Pancreas (tissue), 10 donors: ENCODE data around the gene PLPPR2. TPM values are rescaled to one million over a fixed set of nuclear protein-coding genes. Genes with fewer than 3 reads are reported as not detected.
A peak's percentile ranks its signal among the peaks of the same experiment; 100 is the strongest.
"Not testable (repeated sequence)": the region's sequence is repeated elsewhere in the genome, so short reads cannot be mapped to it uniquely, and the experiment has no call there.

Experiments used
- ATAC-seq, 4 donors: fragments of 200-7000 bp; cut with Tn5 transposase; one replicate each; pipeline versions ENCODE4 v1.8.0 to v1.9.1; 2020; ENCODE audit warnings: mild to moderate bottlenecking in 4 of 4, moderate library complexity in 4 of 4
- DNase-seq, 6 donors: peaks; one replicate each; pipeline ENCODE4 v3.0.0-alpha.2; 2020
- FAIRE-seq: peaks from 2 replicates; lab custom pipeline; 2012; peaks lifted over from hg19 to GRCh38; lab: Jason Lieb, UNC
- H3K27ac ChIP-seq, 4 donors: fragments of 200-600 bp; sonication (generic); 1 replicate in 3 of 4; 2 replicates in 1 of 4; pipeline versions ENCODE4 v1.5.0 to v1.8.0; 2020
- H3K27me3 ChIP-seq, 4 donors: fragments of 200-600 bp; one replicate each; pipeline ENCODE4 v1.8.0; 2021
- H3K36me3 ChIP-seq, 3 donors: fragments of 200-600 bp; sonication (generic) in 1 of 3; one replicate each; pipeline versions ENCODE4 v1.5.0 to v1.8.0; 2020 to 2021
- H3K4me1 ChIP-seq, 3 donors: fragments of 200-600 bp; one replicate each; pipeline ENCODE4 v1.8.0; 2021
- H3K4me3 ChIP-seq, 4 donors: fragments of 200-600 bp; sonication (generic) in 2 of 4; one replicate each; pipeline versions ENCODE4 v1.5.0 to v1.8.0; 2020 to 2021
- H3K9me3 ChIP-seq, 4 donors: fragments of 200-600 bp; one replicate each; pipeline ENCODE4 v1.8.0; 2021
- WGBS, 2 donors: extraction: QIAGEN DNeasy Blood & Tissue Kit; methylation state at CpG; one replicate each; pipeline ENCODE4 v1.1.7; 2013; 5-methylcytosine and 5-hydroxymethylcytosine counted together
- intact Hi-C, 3 donors: fragments of 100-400 bp; cut with DNase I; formaldehyde crosslinking; loops; one replicate each; pipeline versions ENCODE4 v1.11.1 to v1.14.2; 2022
- polyA plus RNA-seq, 2 donors: library from polyadenylated mRNA; stranded (reverse); fragments of 200-250 nt; gene quantifications; one replicate each; pipeline ENCODE4 v1.2.3, GENCODE V29; 2013
- total RNA-seq, 6 donors: library from RNA; stranded (reverse); fragmentation: NEBNext Ultra II Directional in 4 of 6; extraction: Animal tissue kit (Norgen Biotek cat#: 25700) in 4 of 6; gene quantifications; one replicate each; pipeline versions ENCODE4 v1.2.1 to v1.2.4, GENCODE V29; 2021 to 2023
- TF ChIP-seq, protein P1 (sequence below), 4 donors: fragments of 200-600 bp; sonication (generic) in 3 of 4; IDR thresholded peaks; one replicate each; pipeline versions ENCODE4 v1.5.0 to v1.8.0; 2021; ENCODE audit warnings: antibody characterized with exemption in 4 of 4
- donor health status: healthy with polysubstance abuse.
- donor health status: DM: no; HTN: no; CAD: no; lungs with moderate emphysema.
- donor health status: DM: no; HTN: no; CAD: no.
- donor health status: control.
- donor health status: control.
- donor health status: Bipolar disorder and iron deficiency.
- donor health status: DM: yes; HTN: yes; CAD: no.
- donor health status: DM: no; HTN: no; CAD: no.
- donor health status: DM: no; HTN: no; CAD: no.
- donor health status: DM: yes; HTN: yes; CAD: no.

PLPPR2 gene
- total and polyA plus RNA-seq, 8 donors: 4.4 to 32.8 (median 7.6) TPM

DNA sequence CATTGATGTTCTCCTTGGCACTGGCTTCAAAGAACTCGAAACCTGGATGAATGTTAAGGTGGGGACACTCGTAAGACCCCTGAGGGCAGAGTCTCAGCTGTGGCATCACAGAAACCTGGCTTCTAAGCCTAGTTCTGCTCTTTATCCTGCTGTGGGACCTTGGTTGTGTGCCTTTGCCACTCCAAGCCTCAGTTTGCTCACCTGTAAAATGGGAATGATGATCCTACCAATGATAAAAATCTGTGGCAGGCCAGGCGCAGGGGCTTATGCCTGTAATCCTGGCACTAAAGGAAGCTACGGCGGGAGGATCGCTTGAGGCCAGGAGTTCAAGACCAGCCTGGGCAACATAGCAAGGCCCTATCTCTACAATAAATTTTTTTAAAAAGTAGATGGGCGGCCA is 29.7 kb upstream of the PLPPR2 start:
- Histone ChIP-seq H3K36me3 (peaks cover 0 to 40% (median 7%) of the 10 kb centered on the region in 3 donors), H3K9me3 (no peaks in the 10 kb centered on the region), H3K4me1 (peaks cover 3 to 16% (median 7%) of the 10 kb centered on the region in 3 donors), H3K27ac (no peak overlapping the region), H3K27me3 (no peaks in the 10 kb centered on the region), H3K4me3 (no peak overlapping the region)
- TF ChIP-seq, protein P1, sequence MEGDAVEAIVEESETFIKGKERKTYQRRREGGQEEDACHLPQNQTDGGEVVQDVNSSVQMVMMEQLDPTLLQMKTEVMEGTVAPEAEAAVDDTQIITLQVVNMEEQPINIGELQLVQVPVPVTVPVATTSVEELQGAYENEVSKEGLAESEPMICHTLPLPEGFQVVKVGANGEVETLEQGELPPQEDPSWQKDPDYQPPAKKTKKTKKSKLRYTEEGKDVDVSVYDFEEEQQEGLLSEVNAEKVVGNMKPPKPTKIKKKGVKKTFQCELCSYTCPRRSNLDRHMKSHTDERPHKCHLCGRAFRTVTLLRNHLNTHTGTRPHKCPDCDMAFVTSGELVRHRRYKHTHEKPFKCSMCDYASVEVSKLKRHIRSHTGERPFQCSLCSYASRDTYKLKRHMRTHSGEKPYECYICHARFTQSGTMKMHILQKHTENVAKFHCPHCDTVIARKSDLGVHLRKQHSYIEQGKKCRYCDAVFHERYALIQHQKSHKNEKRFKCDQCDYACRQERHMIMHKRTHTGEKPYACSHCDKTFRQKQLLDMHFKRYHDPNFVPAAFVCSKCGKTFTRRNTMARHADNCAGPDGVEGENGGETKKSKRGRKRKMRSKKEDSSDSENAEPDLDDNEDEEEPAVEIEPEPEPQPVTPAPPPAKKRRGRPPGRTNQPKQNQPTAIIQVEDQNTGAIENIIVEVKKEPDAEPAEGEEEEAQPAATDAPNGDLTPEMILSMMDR (IDR thresholded peaks at IDR 0.05): no peak
- intact Hi-C loops: no loop called here
- FAIRE-seq (no peak), DNase-seq (peak in 1 of 6 donors; percentile 10), ATAC-seq (no peak)
- WGBS, 2 donors: 90 to 99% methylated on average over 7 of the region's 7 CpGs

DNA sequence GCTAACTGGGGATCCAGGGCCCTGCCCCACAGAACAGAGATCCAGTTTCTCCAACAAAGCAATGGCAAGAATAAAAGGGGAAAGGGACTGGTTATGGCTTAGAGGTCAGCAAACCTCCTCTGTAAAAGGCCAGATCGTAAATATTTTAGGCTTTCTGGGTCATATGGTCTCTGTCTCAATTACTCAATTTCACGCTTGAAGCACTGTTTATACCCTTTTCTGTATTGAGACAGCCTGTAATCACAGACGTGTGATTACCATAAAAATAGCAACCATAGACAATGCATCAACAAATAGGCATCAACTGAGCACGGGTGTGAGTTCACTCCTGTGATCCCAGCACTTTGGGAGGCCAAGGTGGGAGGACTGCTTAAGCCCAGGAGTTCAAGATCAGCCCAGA is 25.1 kb upstream of the PLPPR2 start:
- WGBS, 2 donors: 88% methylated on average over 4 of the region's 4 CpGs
- H3K27ac ChIP-seq: no peak overlapping the region
- H3K4me1 ChIP-seq: no peaks in the 10 kb centered on the region
- FAIRE-seq (no peak), DNase-seq (no peak), ATAC-seq (no peak)
- H3K9me3 ChIP-seq: no peaks in the 10 kb centered on the region
- intact Hi-C loops: no loop called here
- TF ChIP-seq, protein P1 (IDR thresholded peaks at IDR 0.05): no peak
- H3K4me3 ChIP-seq: no peak overlapping the region
- peaks cover 4 to 74% (median 19%) of the 10 kb centered on the region in 3 donors for H3K36me3 ChIP-seq
- H3K27me3 ChIP-seq: no peaks in the 10 kb centered on the region

DNA sequence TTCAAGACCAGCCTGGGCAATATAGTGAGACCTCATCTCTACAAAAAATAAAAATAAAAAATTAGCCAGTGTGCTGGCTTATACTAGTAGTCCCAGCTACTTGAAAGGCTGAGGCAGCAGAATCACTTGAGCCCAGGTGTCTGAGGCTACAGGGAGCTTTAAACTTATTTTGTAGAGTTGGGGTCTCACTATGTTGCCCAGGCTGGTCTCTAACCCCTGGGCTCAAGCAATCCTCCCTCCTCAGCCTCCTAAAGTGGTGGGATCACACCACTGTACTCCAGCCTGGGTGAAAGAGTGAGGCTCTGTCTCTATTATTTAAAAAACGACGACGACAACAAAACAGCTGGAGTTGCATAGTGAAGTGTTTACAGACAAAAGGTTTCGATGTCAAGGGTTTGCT is 23.7 kb upstream of the PLPPR2 start:
- WGBS, 2 donors: 85 to 87% methylated on average over 4 of the region's 4 CpGs
- Histone ChIP-seq H3K9me3 (no peaks in the 10 kb centered on the region), H3K36me3 (peaks cover 7 to 76% (median 31%) of the 10 kb centered on the region in 3 donors), H3K27me3 (no peaks in the 10 kb centered on the region), H3K4me1 (no peaks in the 10 kb centered on the region), H3K27ac (no peak overlapping the region), H3K4me3 (no peak overlapping the region)
- no peak for DNase-seq
- intact Hi-C loops: no loop called here
- no peak for ATAC-seq
- TF ChIP-seq, protein P1 (IDR thresholded peaks at IDR 0.05): no peak
- FAIRE-seq: no peak

DNA sequence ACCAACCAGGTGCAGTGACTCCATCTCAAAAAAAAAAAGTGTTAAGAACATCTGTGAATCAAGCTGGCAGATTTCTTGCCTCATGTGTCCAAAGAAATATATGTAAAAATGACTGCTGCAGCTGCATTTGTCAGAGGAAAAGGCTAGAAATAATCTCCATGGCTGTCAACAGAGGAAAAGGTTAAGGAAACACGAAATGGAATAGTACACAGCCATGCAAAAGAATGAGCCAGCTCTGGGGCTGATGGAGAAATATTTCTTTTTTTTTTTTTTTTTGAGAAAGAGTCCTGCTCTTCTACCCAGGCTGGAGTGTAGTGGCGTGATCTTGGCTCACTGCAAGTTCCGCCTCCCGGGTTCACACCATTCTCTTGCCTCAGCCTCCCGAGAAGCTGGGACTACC is 22.4 kb upstream of the PLPPR2 start:
- no peak for DNase-seq
- Histone ChIP-seq H3K27me3 (no peaks in the 10 kb centered on the region), H3K4me3 (no peak overlapping the region), H3K9me3 (no peaks in the 10 kb centered on the region), H3K4me1 (no peaks in the 10 kb centered on the region), H3K36me3 (peaks cover 7 to 70% (median 23%) of the 10 kb centered on the region in 3 donors), H3K27ac (no peak overlapping the region)
- WGBS, 2 donors: 95 to 98% methylated on average over 5 of the region's 5 CpGs
- FAIRE-seq: no peak
- no peak for ATAC-seq
- intact Hi-C loops: no loop called here
- TF ChIP-seq, protein P1 (IDR thresholded peaks at IDR 0.05): no peak

DNA sequence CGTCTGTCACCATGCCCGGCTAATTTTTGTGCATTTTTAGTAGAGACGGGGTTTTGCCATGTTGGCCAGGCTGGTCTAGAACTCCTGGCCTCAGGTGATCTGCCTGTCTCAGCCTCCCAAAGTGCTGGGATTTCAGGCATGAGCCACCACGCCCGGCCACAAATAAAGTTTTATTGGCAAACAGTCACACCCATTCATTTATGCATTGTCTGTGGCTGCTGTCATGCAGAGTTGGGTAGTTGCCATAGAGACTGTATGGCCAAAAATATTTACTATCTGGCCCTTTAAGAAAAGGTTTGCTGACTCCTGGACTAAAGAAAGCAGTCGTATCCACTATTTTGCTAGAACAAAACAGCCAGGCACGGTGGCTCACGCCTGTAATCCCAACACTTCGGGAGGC is 21.4 kb upstream of the PLPPR2 start:
- H3K27ac ChIP-seq, FAIRE-seq, H3K9me3 ChIP-seq, intact Hi-C loops, H3K27me3 ChIP-seq, ATAC-seq, H3K4me3 ChIP-seq, H3K4me1 ChIP-seq: not testable (repeated sequence)
- peak in 1 of 6 donors; percentile 4 for DNase-seq
- WGBS, 2 donors: 85 to 87% methylated on average over 9 of the region's 9 CpGs
- H3K36me3 ChIP-seq: peaks cover 7 to 60% (median 23%) of the 10 kb centered on the region in 3 donors
